DND-41 (cell line): ENCODE data around the gene MYL4.

Experiments used
- ATAC-seq: fragments of 200-7000 bp; cut with Tn5 transposase; 3 replicates; pipeline ENCODE4 v1.9.1; 2021; ENCODE audit warnings: low read depth; ENCODE audit not compliant: insufficient read depth
- DNase-seq: peaks from one replicate; pipeline ENCODE4 v3.0.0-alpha.2; 2020
- H2AFZ ChIP-seq: 2 replicates; pipeline ENCODE4 v1.6.0; 2012; ENCODE audit warnings: low read depth, low read length
- H3K27ac ChIP-seq: 2 replicates; pipeline ENCODE4 v1.5.1; 2012; ENCODE audit warnings: low read length, inconsistent platforms
- H3K27me3 ChIP-seq: fragments of 200-600 bp; sonication (generic); 2 replicates; pipeline ENCODE4 v1.6.0; 2012; ENCODE audit warnings: low read length, mild to moderate bottlenecking, inconsistent platforms; ENCODE audit not compliant: insufficient read depth, poor library complexity
- H3K36me3 ChIP-seq: 2 replicates; pipeline ENCODE4 v1.5.1; 2012; ENCODE audit warnings: low read length, inconsistent platforms; ENCODE audit not compliant: insufficient read depth
- H3K4me1 ChIP-seq: 2 replicates; pipeline ENCODE4 v1.5.1; 2012; ENCODE audit warnings: mild to moderate bottlenecking, low read length; ENCODE audit not compliant: insufficient read depth
- H3K4me2 ChIP-seq: 2 replicates; pipeline ENCODE4 v1.6.0; 2012; ENCODE audit warnings: mild to moderate bottlenecking, moderate library complexity, low read length, inconsistent platforms; ENCODE audit not compliant: insufficient read depth
- H3K4me3 ChIP-seq, 2 experiments: fragments of 200-600 bp in 1 of 2; shearing (Covaris generic) in 1 of 2; 2 replicates each; pipeline ENCODE4 v1.5.1; 2012 to 2016; ENCODE audit warnings: inconsistent platforms in 2 of 2, low read length in 2 of 2, mild to moderate bottlenecking in 2 of 2, low read depth in 1 of 2, moderate library complexity in 1 of 2
- H3K79me2 ChIP-seq: 2 replicates; pipeline ENCODE4 v1.6.0; 2012; ENCODE audit warnings: low read length, inconsistent platforms; ENCODE audit not compliant: insufficient read depth
- H3K9ac ChIP-seq: 2 replicates; pipeline ENCODE4 v1.6.0; 2012; ENCODE audit warnings: low read depth, mild to moderate bottlenecking, inconsistent platforms, low read length, moderate library complexity
- H3K9me3 ChIP-seq: 2 replicates; pipeline ENCODE4 v1.5.1; 2012; ENCODE audit warnings: low read length, moderate library complexity, mild to moderate bottlenecking, inconsistent platforms; ENCODE audit not compliant: insufficient read depth, severe bottlenecking
- H4K20me1 ChIP-seq: 2 replicates; pipeline ENCODE4 v1.6.0; 2012; ENCODE audit warnings: low read length; ENCODE audit not compliant: insufficient read depth
- CTCF ChIP-seq: IDR thresholded peaks from 2 replicates; pipeline ENCODE4 v1.5.1; 2012; ENCODE audit warnings: borderline replicate concordance, low read length, moderate library complexity, mild to moderate bottlenecking; ENCODE audit not compliant: poor library complexity, severe bottlenecking; ENCODE audit errors: extremely low read depth
- EZH2 ChIP-seq: IDR thresholded peaks from 3 replicates; pipeline ENCODE4 v1.6.1; 2012; ENCODE audit warnings: borderline replicate concordance, low read depth, mild to moderate bottlenecking, moderate library complexity, low read length, inconsistent platforms; ENCODE audit not compliant: severe bottlenecking

The MYL4 gene

DNA sequence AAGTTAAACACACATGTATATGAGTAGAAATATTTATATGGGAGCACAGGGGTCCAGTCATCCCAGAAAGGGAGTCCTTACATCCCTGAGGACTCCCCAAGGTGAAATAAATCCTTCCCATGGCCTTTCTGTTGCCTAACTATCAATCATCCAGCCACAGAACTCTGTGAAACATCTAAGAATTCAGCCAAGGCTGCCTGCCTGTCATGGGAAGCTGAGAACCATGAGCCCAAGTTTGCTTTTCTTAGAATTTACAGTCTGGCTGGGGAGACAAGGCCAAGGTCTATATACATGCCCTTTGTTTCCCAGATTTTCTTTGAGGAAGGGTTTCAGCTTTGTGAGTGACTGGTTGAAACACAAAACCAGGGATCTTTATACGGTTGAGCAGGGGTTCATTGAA lies 15.8 kb downstream of the MYL4 start:
- TF ChIP-seq CTCF (no peak), EZH2 (no peak)
- Histone ChIP-seq H3K27ac (no peak overlapping the region), H3K36me3 (no peaks in the 10 kb centered on the region), H3K27me3 (no peaks in the 10 kb centered on the region), H3K79me2 (no peaks in the 10 kb centered on the region), H4K20me1 (no peaks in the 10 kb centered on the region), H3K4me2 (no peak overlapping the region), H3K4me3 (no peak overlapping the region), H3K4me1 (peaks cover 18% of the 10 kb centered on the region), H2AFZ (no peak overlapping the region), H3K9ac (no peak overlapping the region), H3K9me3 (peaks cover 3% of the 10 kb centered on the region)
- DNase-seq = no peak
- ATAC-seq = no peak

DNA sequence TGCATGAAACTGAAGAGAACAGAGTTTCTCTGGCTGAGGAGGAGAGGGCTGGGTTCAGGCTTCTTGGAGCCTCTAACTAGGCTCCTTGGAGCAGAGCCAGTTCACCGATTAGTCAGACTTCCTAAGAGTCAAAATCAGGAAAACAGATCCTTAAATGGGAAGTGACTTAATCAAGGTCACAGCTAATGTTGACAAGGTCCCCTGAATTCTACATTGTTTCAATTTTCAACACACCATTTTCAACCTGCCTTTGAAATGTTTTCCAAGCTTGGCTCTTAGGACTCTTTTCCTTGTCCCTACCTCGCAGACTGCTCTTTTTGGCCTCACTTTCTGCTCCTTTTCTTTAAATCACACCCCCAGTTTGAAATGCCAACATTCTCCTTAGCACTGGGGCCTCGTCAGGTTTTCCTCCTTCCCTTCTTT lies 16.3 kb downstream of the MYL4 start:
- Histone ChIP-seq H3K27ac (no peak overlapping the region), H3K4me3 (no peak overlapping the region), H3K9ac (no peak overlapping the region), H3K4me1 (peaks cover 18% of the 10 kb centered on the region), H3K9me3 (peaks cover 3% of the 10 kb centered on the region), H2AFZ (no peak overlapping the region), H3K36me3 (no peaks in the 10 kb centered on the region), H3K79me2 (no peaks in the 10 kb centered on the region), H3K4me2 (no peak overlapping the region), H4K20me1 (no peaks in the 10 kb centered on the region), H3K27me3 (peaks cover under 1% of the 10 kb centered on the region)
- ATAC-seq (no peak), DNase-seq (no peak)
- TF ChIP-seq EZH2 (no peak), CTCF (no peak)

GRCh38 chr17:47225911-47226688 lies 17.0 kb downstream of the MYL4 start:
- H3K27ac ChIP-seq = no peak overlapping the region
- no peaks in the 10 kb centered on the region for H4K20me1 ChIP-seq
- ATAC-seq = no peak
- no peak overlapping the region for H3K9ac ChIP-seq
- no peak for DNase-seq
- H3K79me2 ChIP-seq = no peaks in the 10 kb centered on the region
- peaks cover 15% of the 10 kb centered on the region for H3K4me1 ChIP-seq
- H2AFZ ChIP-seq = no peak overlapping the region
- no peak overlapping the region for H3K4me3 ChIP-seq
- no peaks in the 10 kb centered on the region for H3K36me3 ChIP-seq
- TF ChIP-seq EZH2 (no peak), CTCF (no peak)
- peaks cover 4% of the 10 kb centered on the region for H3K27me3 ChIP-seq
- H3K4me2 ChIP-seq = no peak overlapping the region
- H3K9me3 ChIP-seq = peaks cover 3% of the 10 kb centered on the region
